HepG2 (cell line): ENCODE results near the gene TXNDC11. TPM values are rescaled to one million over a fixed set of nuclear protein-coding genes. Genes with fewer than 3 reads are reported as not detected.

Source experiments
- ARID3A ChIP-seq: IDR thresholded peaks from 2 replicates; pipeline ENCODE4 v1.6.1; 2012; ENCODE audit warnings: low read depth, low read length, improper control_type of control experiment
- MAFG ChIP-seq: sonication (generic); formaldehyde crosslinking; IDR thresholded peaks from 2 replicates; pipeline ENCODE4 v1.5.1; 2020; ENCODE audit warnings: mild to moderate bottlenecking, missing genetic modification reagents
- NR2F6 ChIP-seq, 2 experiments: IDR thresholded peaks; 2 replicates each; pipeline ENCODE4 v1.6.1; 2016; ENCODE audit warnings: antibody characterized with exemption in 1 of 2, mild to moderate bottlenecking in 1 of 2
- SOX6 ChIP-seq, 2 experiments: fragments of 450-650 bp in 1 of 2; sonication (generic) in 1 of 2; formaldehyde crosslinking in 1 of 2; IDR thresholded peaks; 2 replicates each; pipeline versions ENCODE4 v1.4.0 to v1.6.1; 2017 to 2020; ENCODE audit warnings: antibody characterized with exemption in 1 of 2, mild to moderate bottlenecking in 1 of 2, missing genetic modification reagents in 1 of 2
- SP2 ChIP-seq: sonication (generic); formaldehyde crosslinking; IDR thresholded peaks from 2 replicates; pipeline ENCODE4 v1.5.1; 2020; ENCODE audit warnings: mild to moderate bottlenecking, missing genetic modification reagents
- SP4 ChIP-seq: sonication (generic); formaldehyde crosslinking; IDR thresholded peaks from 2 replicates; pipeline ENCODE4 v1.8.1; 2023; ENCODE audit warnings: mild to moderate bottlenecking, missing genetic modification reagents
- XRCC5 ChIP-seq: fragments of 200-400 bp; formaldehyde crosslinking; optimal IDR thresholded peaks from 2 replicates; pipeline ENCODE3; 2017; ENCODE audit warnings: mild to moderate bottlenecking, low read length
- YY1 ChIP-seq: IDR thresholded peaks from 2 replicates; pipeline ENCODE4 v1.6.1; 2011; ENCODE audit warnings: low read length, low read depth, moderate library complexity, mild to moderate bottlenecking; ENCODE audit not compliant: insufficient read depth, insufficient replicate concordance
- ZBTB38 ChIP-seq: sonication (generic); formaldehyde crosslinking; IDR thresholded peaks from 2 replicates; pipeline ENCODE4 v1.5.1; 2020; ENCODE audit warnings: mild to moderate bottlenecking, missing genetic modification reagents
- ZFP41 ChIP-seq: sonication (generic); formaldehyde crosslinking; IDR thresholded peaks from 2 replicates; pipeline ENCODE4 v1.4.0; 2020; ENCODE audit warnings: mild to moderate bottlenecking, missing genetic modification reagents, borderline replicate concordance
- ZNF766 ChIP-seq: sonication (generic); formaldehyde crosslinking; IDR thresholded peaks from 2 replicates; pipeline ENCODE4 v1.5.0; 2020; ENCODE audit warnings: missing genetic modification reagents, borderline replicate concordance
- ZNF777 ChIP-seq: sonication (generic); formaldehyde crosslinking; IDR thresholded peaks from 2 replicates; pipeline ENCODE4 v1.4.0; 2020; ENCODE audit warnings: missing genetic modification reagents
- ZNF800 ChIP-seq: sonication (generic); formaldehyde crosslinking; IDR thresholded peaks from 2 replicates; pipeline ENCODE4 v1.4.0; 2020; ENCODE audit warnings: missing genetic modification reagents
- ZSCAN29 ChIP-seq: sonication (generic); formaldehyde crosslinking; conservative IDR thresholded peaks from 2 replicates; pipeline ENCODE4 v1.4.0; 2020; ENCODE audit warnings: mild to moderate bottlenecking, missing genetic modification reagents
- polyA plus RNA-seq, 8 experiments: library from polyadenylated mRNA; depleted of rRNA in 3 of 8; stranded (reverse) in 7 of 8; unstranded in 1 of 8; fragments of >200 nt; fragmentation: Illumina TruSeq in 4 of 8; extraction: Trizol in 4 of 8; gene quantifications; 2 replicates each; pipeline versions ENCODE4 v1.2.1 to v1.2.3, GENCODE V29; 2011 to 2016; ENCODE audit warnings: low read depth in 4 of 8, missing spikeins in 1 of 8, mixed read lengths in 1 of 8; ENCODE audit not compliant: insufficient read depth in 1 of 8
- total RNA-seq, 5 experiments: library from RNA; depleted of rRNA; stranded (reverse); fragments of >200 nt; fragmentation: Illumina TruSeq; extraction: Trizol; gene quantifications; 2 replicates each; pipeline ENCODE4 v1.2.3, GENCODE V29; 2016; ENCODE audit warnings: low read depth in 1 of 5
- TF ChIP-seq, protein P1 (sequence below): sonication (generic); formaldehyde crosslinking; IDR thresholded peaks from 2 replicates; pipeline ENCODE4 v1.4.0; 2020; ENCODE audit warnings: low read depth, missing genetic modification reagents

The TXNDC11 gene
- total and polyA plus RNA-seq, 2 of the 13 experiments (the other 11 are each of a cell fraction or from before 2014, with no cell fraction given) = 74.9 to 123 TPM

GRCh38 chr16:11640987-11641817 lies 101.5 kb downstream of the TXNDC11 start (continued):
- TF ChIP-seq ZNF800 (CRISPR knock-in tag) (no peak), SP2 (no peak), SP4 (0 out of 2 replicates have a peak, but pooled peaks have one; percentile 9), ZBTB38 (no peak), SOX6 (IDR thresholded peaks at IDR 0.05) (no peak), SOX6 (CRISPR knock-in tag; IDR thresholded peaks at IDR 0.05) (0 out of 2 replicates have a peak, but pooled peaks have one; percentile 39), NR2F6 (IDR thresholded peaks at IDR 0.05) (no peak), NR2F6 (CRISPR knock-in tag; IDR thresholded peaks at IDR 0.05) (no peak), ZNF777 (CRISPR knock-in tag) (no peak; the same call in 1 of the 2 replicates), ZSCAN29 (no peak), ZFP41 (CRISPR knock-in tag) (no peak), MAFG (CRISPR knock-in tag) (no peak), YY1 (no peak), ARID3A (peak; percentile 78), XRCC5 (peak; percentile 70), ZNF766 (CRISPR knock-in tag) (no peak)
- TF ChIP-seq, protein P1, sequence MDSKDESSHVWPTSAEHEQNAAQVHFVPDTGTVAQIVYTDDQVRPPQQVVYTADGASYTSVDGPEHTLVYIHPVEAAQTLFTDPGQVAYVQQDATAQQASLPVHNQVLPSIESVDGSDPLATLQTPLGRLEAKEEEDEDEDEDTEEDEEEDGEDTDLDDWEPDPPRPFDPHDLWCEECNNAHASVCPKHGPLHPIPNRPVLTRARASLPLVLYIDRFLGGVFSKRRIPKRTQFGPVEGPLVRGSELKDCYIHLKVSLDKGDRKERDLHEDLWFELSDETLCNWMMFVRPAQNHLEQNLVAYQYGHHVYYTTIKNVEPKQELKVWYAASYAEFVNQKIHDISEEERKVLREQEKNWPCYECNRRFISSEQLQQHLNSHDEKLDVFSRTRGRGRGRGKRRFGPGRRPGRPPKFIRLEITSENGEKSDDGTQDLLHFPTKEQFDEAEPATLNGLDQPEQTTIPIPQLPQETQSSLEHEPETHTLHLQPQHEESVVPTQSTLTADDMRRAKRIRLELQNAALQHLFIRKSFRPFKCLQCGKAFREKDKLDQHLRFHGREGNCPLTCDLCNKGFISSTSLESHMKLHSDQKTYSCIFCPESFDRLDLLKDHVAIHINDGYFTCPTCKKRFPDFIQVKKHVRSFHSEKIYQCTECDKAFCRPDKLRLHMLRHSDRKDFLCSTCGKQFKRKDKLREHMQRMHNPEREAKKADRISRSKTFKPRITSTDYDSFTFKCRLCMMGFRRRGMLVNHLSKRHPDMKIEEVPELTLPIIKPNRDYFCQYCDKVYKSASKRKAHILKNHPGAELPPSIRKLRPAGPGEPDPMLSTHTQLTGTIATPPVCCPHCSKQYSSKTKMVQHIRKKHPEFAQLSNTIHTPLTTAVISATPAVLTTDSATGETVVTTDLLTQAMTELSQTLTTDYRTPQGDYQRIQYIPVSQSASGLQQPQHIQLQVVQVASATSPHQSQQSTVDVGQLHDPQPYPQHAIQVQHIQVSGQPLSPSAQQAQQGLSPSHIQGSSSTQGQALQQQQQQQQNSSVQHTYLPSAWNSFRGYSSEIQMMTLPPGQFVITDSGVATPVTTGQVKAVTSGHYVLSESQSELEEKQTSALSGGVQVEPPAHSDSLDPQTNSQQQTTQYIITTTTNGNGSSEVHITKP (CRISPR knock-in tag) = no peak
